ENCODE measurements around the gene AASDH.

The AASDH gene

DNA sequence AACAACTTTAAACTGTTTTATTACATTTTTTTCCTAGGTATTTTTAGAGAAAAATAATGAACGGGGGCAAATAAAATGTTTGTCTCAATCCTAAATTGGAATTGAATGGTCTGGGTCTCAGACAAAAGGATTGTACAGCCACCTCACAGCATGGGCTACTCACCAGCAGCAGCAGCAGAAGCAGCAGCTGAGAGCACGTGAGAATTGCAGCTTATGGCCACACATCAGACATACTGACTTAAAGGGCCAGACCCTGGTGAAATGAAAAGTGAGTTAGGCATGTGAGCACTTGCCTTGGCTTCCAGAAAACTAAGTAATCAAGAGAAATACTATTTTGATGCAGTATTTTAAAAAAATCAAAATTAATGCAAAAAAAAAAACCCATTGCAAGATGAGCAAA lies 56.6 kb downstream of the AASDH start:
- TF ChIP-seq RARB (CRISPR knock-in tag; IDR thresholded peaks at IDR 0.05) (no peak), ESRRG (CRISPR knock-in tag; IDR thresholded peaks at IDR 0.05) (no peak), PPARA (CRISPR knock-in tag; IDR thresholded peaks at IDR 0.05; ENCODE audit: borderline replicate concordance) (no peak), BACH2 (CRISPR knock-in tag; IDR thresholded peaks at IDR 0.05; ENCODE audit: borderline replicate concordance) (no peak), SNAI2 (CRISPR knock-in tag; IDR thresholded peaks at IDR 0.05) (no peak), OSR1 (CRISPR knock-in tag; IDR thresholded peaks at IDR 0.05) (no peak), ISL1 (CRISPR knock-in tag; IDR thresholded peaks at IDR 0.05) (no peak), ZFP30 (CRISPR knock-in tag; IDR thresholded peaks at IDR 0.05) (no peak), ZC3H10 (CRISPR knock-in tag; IDR thresholded peaks at IDR 0.05) (no peak)
- TF ChIP-seq, protein P1, sequence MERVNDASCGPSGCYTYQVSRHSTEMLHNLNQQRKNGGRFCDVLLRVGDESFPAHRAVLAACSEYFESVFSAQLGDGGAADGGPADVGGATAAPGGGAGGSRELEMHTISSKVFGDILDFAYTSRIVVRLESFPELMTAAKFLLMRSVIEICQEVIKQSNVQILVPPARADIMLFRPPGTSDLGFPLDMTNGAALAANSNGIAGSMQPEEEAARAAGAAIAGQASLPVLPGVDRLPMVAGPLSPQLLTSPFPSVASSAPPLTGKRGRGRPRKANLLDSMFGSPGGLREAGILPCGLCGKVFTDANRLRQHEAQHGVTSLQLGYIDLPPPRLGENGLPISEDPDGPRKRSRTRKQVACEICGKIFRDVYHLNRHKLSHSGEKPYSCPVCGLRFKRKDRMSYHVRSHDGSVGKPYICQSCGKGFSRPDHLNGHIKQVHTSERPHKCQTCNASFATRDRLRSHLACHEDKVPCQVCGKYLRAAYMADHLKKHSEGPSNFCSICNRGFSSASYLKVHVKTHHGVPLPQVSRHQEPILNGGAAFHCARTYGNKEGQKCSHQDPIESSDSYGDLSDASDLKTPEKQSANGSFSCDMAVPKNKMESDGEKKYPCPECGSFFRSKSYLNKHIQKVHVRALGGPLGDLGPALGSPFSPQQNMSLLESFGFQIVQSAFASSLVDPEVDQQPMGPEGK (CRISPR knock-in tag; IDR thresholded peaks at IDR 0.05; ENCODE audit: borderline replicate concordance): no peak
- TF ChIP-seq, protein P2, sequence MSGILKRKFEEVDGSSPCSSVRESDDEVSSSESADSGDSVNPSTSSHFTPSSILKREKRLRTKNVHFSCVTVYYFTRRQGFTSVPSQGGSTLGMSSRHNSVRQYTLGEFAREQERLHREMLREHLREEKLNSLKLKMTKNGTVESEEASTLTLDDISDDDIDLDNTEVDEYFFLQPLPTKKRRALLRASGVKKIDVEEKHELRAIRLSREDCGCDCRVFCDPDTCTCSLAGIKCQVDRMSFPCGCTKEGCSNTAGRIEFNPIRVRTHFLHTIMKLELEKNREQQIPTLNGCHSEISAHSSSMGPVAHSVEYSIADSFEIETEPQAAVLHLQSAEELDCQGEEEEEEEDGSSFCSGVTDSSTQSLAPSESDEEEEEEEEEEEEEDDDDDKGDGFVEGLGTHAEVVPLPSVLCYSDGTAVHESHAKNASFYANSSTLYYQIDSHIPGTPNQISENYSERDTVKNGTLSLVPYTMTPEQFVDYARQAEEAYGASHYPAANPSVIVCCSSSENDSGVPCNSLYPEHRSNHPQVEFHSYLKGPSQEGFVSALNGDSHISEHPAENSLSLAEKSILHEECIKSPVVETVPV (CRISPR knock-in tag; IDR thresholded peaks at IDR 0.05): no peak
- no peak for ATAC-seq

DNA sequence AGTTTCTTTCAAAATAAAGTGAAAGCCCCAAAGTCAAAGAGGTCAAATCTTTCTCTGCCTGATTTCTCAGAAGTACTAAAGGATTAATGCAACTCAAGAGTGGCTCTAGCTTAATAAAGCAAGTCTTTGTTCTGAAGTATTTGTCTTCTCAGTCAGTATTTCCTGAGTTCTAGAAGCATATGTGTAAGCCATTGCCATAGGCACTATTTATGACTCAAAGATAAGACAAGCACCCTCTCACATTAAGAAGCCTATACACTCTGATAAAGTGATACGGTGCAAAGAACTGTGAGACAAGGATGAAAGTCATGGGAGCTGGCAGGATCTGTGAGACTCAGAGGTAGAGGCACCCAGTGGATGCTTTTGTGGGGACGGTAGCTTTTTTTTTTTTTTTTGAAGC lies 60.9 kb downstream of the AASDH start:
- TF ChIP-seq ZC3H10 (CRISPR knock-in tag; IDR thresholded peaks at IDR 0.05): no peak
- TF ChIP-seq CSDC2 (CRISPR knock-in tag; IDR thresholded peaks at IDR 0.05): no peak
- TF ChIP-seq, protein P1 (CRISPR knock-in tag; IDR thresholded peaks at IDR 0.05; ENCODE audit: borderline replicate concordance): no peak
- TF ChIP-seq SNAI2 (CRISPR knock-in tag; IDR thresholded peaks at IDR 0.05): no peak
- no peak for TF ChIP-seq RARB (CRISPR knock-in tag; IDR thresholded peaks at IDR 0.05)
- TF ChIP-seq PPARA (CRISPR knock-in tag; IDR thresholded peaks at IDR 0.05; ENCODE audit: borderline replicate concordance): no peak
- no peak for TF ChIP-seq OSR1 (CRISPR knock-in tag; IDR thresholded peaks at IDR 0.05)
- ATAC-seq: no peak

DNA sequence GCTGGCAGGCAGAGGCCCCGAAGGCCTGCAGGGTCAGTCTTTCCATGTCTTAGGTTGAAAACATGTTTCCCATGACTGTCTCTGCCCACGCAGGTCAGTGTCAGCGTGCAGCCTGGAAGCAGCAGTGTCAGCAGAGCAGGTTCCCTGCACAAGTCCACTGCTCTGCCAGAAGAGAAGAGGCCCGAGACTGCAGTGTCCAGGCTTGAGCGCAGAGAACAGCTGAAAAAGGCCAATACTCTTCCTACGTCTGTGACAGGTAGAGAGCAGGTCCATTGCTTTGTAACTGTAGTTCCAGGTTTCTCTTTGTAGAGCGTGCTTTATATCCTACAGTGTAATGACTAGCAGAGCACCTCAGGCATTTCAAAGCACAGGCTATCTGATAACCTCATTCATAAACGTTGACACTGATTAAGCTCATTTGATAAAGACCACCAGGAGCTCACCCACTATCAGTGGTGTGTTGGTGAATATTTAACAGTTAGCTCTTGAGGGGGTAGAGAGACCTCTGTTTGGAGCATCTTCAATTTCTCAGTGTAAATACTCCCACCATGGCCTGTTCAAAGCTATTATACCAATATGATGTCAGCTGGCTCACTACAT lies 63.2 kb downstream of the AASDH start:
- no peak for TF ChIP-seq CSDC2 (CRISPR knock-in tag; IDR thresholded peaks at IDR 0.05)
- TF ChIP-seq ZC3H10 (CRISPR knock-in tag; IDR thresholded peaks at IDR 0.05): no peak
- TF ChIP-seq ZFP3 (CRISPR knock-in tag; IDR thresholded peaks at IDR 0.05): no peak
- TF ChIP-seq, protein P1 (CRISPR knock-in tag; IDR thresholded peaks at IDR 0.05; ENCODE audit: borderline replicate concordance): no peak
- TF ChIP-seq ZNF70 (CRISPR knock-in tag; IDR thresholded peaks at IDR 0.05): no peak
- no peak for TF ChIP-seq ARNTL (CRISPR knock-in tag; IDR thresholded peaks at IDR 0.05; ENCODE audit: borderline replicate concordance, low read depth)
- TF ChIP-seq SNAI2 (CRISPR knock-in tag; IDR thresholded peaks at IDR 0.05): no peak
- TF ChIP-seq, protein P3, sequence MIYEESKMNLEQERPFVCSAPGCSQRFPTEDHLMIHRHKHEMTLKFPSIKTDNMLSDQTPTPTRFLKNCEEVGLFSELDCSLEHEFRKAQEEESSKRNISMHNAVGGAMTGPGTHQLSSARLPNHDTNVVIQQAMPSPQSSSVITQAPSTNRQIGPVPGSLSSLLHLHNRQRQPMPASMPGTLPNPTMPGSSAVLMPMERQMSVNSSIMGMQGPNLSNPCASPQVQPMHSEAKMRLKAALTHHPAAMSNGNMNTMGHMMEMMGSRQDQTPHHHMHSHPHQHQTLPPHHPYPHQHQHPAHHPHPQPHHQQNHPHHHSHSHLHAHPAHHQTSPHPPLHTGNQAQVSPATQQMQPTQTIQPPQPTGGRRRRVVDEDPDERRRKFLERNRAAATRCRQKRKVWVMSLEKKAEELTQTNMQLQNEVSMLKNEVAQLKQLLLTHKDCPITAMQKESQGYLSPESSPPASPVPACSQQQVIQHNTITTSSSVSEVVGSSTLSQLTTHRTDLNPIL (CRISPR knock-in tag; IDR thresholded peaks at IDR 0.05; ENCODE audit: low read depth): no peak
- TF ChIP-seq BACH2 (CRISPR knock-in tag; IDR thresholded peaks at IDR 0.05; ENCODE audit: borderline replicate concordance): no peak
- no peak for TF ChIP-seq ISL1 (CRISPR knock-in tag; IDR thresholded peaks at IDR 0.05)
- no peak for TF ChIP-seq TCF4 (CRISPR knock-in tag; IDR thresholded peaks at IDR 0.05; ENCODE audit: borderline replicate concordance)
- no peak for TF ChIP-seq ZNF8 (CRISPR knock-in tag; IDR thresholded peaks at IDR 0.05)
- TF ChIP-seq, protein P4, sequence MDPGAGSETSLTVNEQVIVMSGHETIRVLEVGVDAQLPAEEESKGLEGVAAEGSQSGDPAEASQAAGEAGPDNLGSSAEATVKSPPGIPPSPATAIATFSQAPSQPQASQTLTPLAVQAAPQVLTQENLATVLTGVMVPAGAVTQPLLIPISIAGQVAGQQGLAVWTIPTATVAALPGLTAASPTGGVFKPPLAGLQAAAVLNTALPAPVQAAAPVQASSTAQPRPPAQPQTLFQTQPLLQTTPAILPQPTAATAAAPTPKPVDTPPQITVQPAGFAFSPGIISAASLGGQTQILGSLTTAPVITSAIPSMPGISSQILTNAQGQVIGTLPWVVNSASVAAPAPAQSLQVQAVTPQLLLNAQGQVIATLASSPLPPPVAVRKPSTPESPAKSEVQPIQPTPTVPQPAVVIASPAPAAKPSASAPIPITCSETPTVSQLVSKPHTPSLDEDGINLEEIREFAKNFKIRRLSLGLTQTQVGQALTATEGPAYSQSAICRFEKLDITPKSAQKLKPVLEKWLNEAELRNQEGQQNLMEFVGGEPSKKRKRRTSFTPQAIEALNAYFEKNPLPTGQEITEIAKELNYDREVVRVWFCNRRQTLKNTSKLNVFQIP (CRISPR knock-in tag; IDR thresholded peaks at IDR 0.05; ENCODE audit: borderline replicate concordance, low read depth): no peak
- TF ChIP-seq ESRRG (CRISPR knock-in tag; IDR thresholded peaks at IDR 0.05): no peak
- no peak for TF ChIP-seq OSR1 (CRISPR knock-in tag; IDR thresholded peaks at IDR 0.05)
- no peak for TF ChIP-seq GLIS3 (CRISPR knock-in tag; IDR thresholded peaks at IDR 0.05)
- no peak for TF ChIP-seq ZFP30 (CRISPR knock-in tag; IDR thresholded peaks at IDR 0.05)
- TF ChIP-seq, protein P5, sequence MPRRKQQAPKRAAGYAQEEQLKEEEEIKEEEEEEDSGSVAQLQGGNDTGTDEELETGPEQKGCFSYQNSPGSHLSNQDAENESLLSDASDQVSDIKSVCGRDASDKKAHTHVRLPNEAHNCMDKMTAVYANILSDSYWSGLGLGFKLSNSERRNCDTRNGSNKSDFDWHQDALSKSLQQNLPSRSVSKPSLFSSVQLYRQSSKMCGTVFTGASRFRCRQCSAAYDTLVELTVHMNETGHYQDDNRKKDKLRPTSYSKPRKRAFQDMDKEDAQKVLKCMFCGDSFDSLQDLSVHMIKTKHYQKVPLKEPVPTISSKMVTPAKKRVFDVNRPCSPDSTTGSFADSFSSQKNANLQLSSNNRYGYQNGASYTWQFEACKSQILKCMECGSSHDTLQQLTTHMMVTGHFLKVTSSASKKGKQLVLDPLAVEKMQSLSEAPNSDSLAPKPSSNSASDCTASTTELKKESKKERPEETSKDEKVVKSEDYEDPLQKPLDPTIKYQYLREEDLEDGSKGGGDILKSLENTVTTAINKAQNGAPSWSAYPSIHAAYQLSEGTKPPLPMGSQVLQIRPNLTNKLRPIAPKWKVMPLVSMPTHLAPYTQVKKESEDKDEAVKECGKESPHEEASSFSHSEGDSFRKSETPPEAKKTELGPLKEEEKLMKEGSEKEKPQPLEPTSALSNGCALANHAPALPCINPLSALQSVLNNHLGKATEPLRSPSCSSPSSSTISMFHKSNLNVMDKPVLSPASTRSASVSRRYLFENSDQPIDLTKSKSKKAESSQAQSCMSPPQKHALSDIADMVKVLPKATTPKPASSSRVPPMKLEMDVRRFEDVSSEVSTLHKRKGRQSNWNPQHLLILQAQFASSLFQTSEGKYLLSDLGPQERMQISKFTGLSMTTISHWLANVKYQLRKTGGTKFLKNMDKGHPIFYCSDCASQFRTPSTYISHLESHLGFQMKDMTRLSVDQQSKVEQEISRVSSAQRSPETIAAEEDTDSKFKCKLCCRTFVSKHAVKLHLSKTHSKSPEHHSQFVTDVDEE (CRISPR knock-in tag; IDR thresholded peaks at IDR 0.05): no peak
- no peak for TF ChIP-seq ZNF565 (CRISPR knock-in tag; conservative IDR thresholded peaks at IDR 0.05; ENCODE audit: low read depth)

More for the DNA sequence above, 63.2 kb downstream of the AASDH start:
- no peak for ATAC-seq
